ENCODE results near the gene LYSMD1.
"Not testable (repeated sequence)": the region's sequence is repeated elsewhere in the genome, so short reads cannot be mapped to it uniquely, and the experiment has no call there.

LYSMD1 gene

DNA sequence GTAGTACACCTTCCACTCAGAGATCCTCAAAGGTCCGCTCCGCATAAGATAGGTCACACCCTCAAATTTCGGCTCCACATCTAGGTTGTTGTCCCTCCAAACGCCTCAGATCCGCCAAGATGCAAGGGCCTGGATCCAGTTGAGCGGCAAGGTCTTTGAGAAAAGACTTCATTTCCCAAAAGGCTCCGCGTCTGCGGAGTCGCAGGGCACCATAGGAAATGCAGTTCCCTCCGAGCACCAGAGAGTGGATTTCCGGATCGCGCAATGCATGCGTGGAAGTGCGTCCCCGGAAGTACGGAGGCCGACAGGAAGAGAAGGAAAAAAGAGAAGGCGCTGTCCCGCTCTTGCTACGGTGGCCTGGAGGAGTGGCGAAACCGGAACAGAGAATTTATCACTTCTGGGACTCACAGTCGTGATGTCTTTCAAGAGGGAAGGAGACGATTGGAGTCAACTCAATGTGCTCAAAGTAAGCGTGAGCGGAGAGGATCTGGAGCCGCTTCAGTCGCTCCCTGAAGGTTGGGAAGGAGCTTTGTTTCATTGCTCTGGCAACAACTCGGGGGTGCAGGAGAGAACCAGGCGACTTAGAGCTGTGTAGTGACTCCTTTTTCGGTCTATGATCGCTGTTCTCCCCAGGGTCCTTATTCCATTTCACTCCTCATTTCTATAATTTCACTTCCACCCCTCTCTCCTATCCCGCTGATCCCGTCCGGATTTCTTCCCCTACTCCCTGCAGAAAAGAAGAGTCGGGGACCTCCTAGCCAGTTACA lies at the start of gene LYSMD1, which contains the start of gene SCNM1:
Gene LYSMD1, minus strand, starts transcription at position 165 of the 767 bp plus-strand sequence. CDS start 644 bp downstream, outside the sequence.
Gene SCNM1, plus strand, starts transcription at position 407 of the 767 bp plus-strand sequence. Its CDS starts 9 bp downstream, at position 416.
- peaks cover 14% of the 10 kb centered on the region for H3K36me3 ChIP-seq (ENCODE audit: control insufficient read depth, insufficient read depth, low read length)
- peak within 1 kb of the TSS; percentile 95 for H3K27ac ChIP-seq (ENCODE audit: low read depth, low read length)
- peaks cover 8% of the 10 kb centered on the region for H3K4me1 ChIP-seq (ENCODE audit: control insufficient read depth, insufficient read depth, low read length)
- H3K9ac ChIP-seq (ENCODE audit: low read length): peak within 1 kb of the TSS; percentile 95
- H3K4me3 ChIP-seq (ENCODE audit: low read length): peak within 1 kb of the TSS; percentile 97
- H3K27me3 ChIP-seq (ENCODE audit: control insufficient read depth, insufficient read depth, low read length): no peaks in the 10 kb centered on the region

GRCh38 chr1:151213560-151213959 lies 47.9 kb upstream of the LYSMD1 start:
- Histone ChIP-seq H3K27ac (ENCODE audit: low read depth, low read length) (no peak overlapping the region), H3K36me3 (ENCODE audit: control insufficient read depth, insufficient read depth, low read length) (no peaks in the 10 kb centered on the region)

GRCh38 chr1:151211972-151212705 lies 46.4 kb upstream of the LYSMD1 start:
- H3K9ac ChIP-seq (ENCODE audit: low read length): no peak overlapping the region
- H3K27me3 ChIP-seq (ENCODE audit: control insufficient read depth, insufficient read depth, low read length): no peaks in the 10 kb centered on the region
- H3K27ac ChIP-seq (ENCODE audit: low read depth, low read length): no peak overlapping the region
- H3K36me3 ChIP-seq (ENCODE audit: control insufficient read depth, insufficient read depth, low read length): no peaks in the 10 kb centered on the region
- no peak overlapping the region for H3K4me3 ChIP-seq (ENCODE audit: low read length)
- H3K4me1 ChIP-seq (ENCODE audit: control insufficient read depth, insufficient read depth, low read length): no peaks in the 10 kb centered on the region

More at GRCh38 chr1:151213560-151213959, 47.9 kb upstream of the LYSMD1 start:
- no peak overlapping the region for H3K9ac ChIP-seq (ENCODE audit: low read length)
- H3K4me3 ChIP-seq (ENCODE audit: low read length): no peak overlapping the region
- no peaks in the 10 kb centered on the region for H3K27me3 ChIP-seq (ENCODE audit: control insufficient read depth, insufficient read depth, low read length)
- H3K4me1 ChIP-seq (ENCODE audit: control insufficient read depth, insufficient read depth, low read length): no peaks in the 10 kb centered on the region

GRCh38 chr1:151210830-151211229 lies 45.1 kb upstream of the LYSMD1 start:
- Histone ChIP-seq H3K36me3 (ENCODE audit: control insufficient read depth, insufficient read depth, low read length) (no peaks in the 10 kb centered on the region), H3K27ac (ENCODE audit: low read depth, low read length) (no peak overlapping the region), H3K9ac (ENCODE audit: low read length) (no peak overlapping the region), H3K27me3 (ENCODE audit: control insufficient read depth, insufficient read depth, low read length) (no peaks in the 10 kb centered on the region), H3K4me1 (ENCODE audit: control insufficient read depth, insufficient read depth, low read length) (no peaks in the 10 kb centered on the region), H3K4me3 (ENCODE audit: low read length) (no peak overlapping the region)

DNA sequence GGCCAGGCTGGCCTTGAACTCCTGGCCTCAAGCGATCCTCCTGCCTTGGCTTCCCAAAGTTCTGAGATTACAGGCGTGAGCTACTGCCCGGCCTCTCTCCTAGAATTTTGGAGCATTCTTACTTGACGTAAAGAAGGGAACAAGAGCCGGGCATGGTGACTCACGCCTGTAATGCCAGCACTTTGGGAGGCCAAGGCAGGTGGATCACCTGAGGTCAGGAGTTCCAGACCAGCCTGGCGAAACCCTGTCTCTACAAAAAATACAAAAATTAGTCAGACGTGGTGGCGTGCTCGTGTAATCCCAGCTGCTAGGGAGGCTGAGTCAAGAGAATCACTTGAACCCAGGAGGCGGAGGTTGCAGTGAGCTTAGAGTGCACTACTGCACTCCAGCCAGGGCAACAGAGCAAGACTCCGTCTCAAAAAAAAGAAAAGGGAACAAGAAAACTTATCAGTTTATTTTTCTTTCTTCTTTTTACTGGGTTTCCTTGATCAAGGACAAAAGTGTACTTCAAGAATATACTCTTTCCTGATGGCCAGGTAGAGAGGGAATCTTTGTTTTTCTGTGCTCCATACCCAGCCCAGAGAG lies 39.8 kb upstream of the LYSMD1 start:
- not testable (repeated sequence) for H3K4me1 ChIP-seq (ENCODE audit: control insufficient read depth, insufficient read depth, low read length); H3K9ac ChIP-seq (ENCODE audit: low read length); H3K36me3 ChIP-seq (ENCODE audit: control insufficient read depth, insufficient read depth, low read length)

GRCh38 chr1:151199873-151200581 lies 34.3 kb upstream of the LYSMD1 start:
- Histone ChIP-seq H3K4me3 (ENCODE audit: low read length) (peak overlapping the region; percentile 88), H3K27ac (ENCODE audit: low read depth, low read length) (peak overlapping the region; percentile 89), H3K9ac (ENCODE audit: low read length) (peak overlapping the region; percentile 11), H3K4me1 (ENCODE audit: control insufficient read depth, insufficient read depth, low read length) (peaks cover 5% of the 10 kb centered on the region), H3K27me3 (ENCODE audit: control insufficient read depth, insufficient read depth, low read length) (no peaks in the 10 kb centered on the region), H3K36me3 (ENCODE audit: control insufficient read depth, insufficient read depth, low read length) (no peaks in the 10 kb centered on the region)

More for the DNA sequence above, 39.8 kb upstream of the LYSMD1 start:
- not testable (repeated sequence) for H3K27me3 ChIP-seq (ENCODE audit: control insufficient read depth, insufficient read depth, low read length); H3K4me3 ChIP-seq (ENCODE audit: low read length); H3K27ac ChIP-seq (ENCODE audit: low read depth, low read length)

GRCh38 chr1:151198254-151199127 lies 32.8 kb upstream of the LYSMD1 start, which contains the start of gene PIP5K1A:
Gene PIP5K1A (plus strand): TSS chr1:151198552. CDS start chr1:151198997, 445 bp downstream.
- Histone ChIP-seq H3K27me3 (ENCODE audit: control insufficient read depth, insufficient read depth, low read length) (no peaks in the 10 kb centered on the region), H3K36me3 (ENCODE audit: control insufficient read depth, insufficient read depth, low read length) (no peaks in the 10 kb centered on the region), H3K27ac (ENCODE audit: low read depth, low read length) (peak within 1 kb of the TSS; percentile 89), H3K4me3 (ENCODE audit: low read length) (peak within 1 kb of the TSS; percentile 88), H3K9ac (ENCODE audit: low read length) (peak within 1 kb of the TSS; percentile 43), H3K4me1 (ENCODE audit: control insufficient read depth, insufficient read depth, low read length) (peaks cover 5% of the 10 kb centered on the region)

DNA sequence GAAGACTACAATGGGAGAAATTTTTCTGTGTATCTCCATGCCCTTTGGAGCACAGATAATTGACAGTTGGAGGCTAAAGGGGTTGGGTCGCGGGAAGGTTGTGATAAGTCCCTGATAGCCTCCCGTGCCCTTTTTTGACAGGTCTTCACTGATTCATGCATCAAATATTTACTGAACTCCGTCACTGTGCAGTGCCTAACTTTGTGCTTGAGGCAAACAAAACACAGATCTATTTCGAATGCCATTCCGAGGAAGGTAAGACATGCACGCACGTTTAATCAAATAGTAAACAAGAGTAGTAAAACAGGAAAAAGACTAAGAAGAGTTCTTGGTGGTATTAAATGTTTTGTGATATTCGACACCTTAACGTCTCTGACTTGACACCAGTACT lies 32.2 kb upstream of the LYSMD1 start:
- Histone ChIP-seq H3K36me3 (ENCODE audit: control insufficient read depth, insufficient read depth, low read length) (no peaks in the 10 kb centered on the region), H3K9ac (ENCODE audit: low read length) (no peak overlapping the region), H3K4me3 (ENCODE audit: low read length) (peak overlapping the region; percentile 88), H3K27ac (ENCODE audit: low read depth, low read length) (peak overlapping the region; percentile 82), H3K4me1 (ENCODE audit: control insufficient read depth, insufficient read depth, low read length) (peaks cover 5% of the 10 kb centered on the region), H3K27me3 (ENCODE audit: control insufficient read depth, insufficient read depth, low read length) (no peaks in the 10 kb centered on the region)

DNA sequence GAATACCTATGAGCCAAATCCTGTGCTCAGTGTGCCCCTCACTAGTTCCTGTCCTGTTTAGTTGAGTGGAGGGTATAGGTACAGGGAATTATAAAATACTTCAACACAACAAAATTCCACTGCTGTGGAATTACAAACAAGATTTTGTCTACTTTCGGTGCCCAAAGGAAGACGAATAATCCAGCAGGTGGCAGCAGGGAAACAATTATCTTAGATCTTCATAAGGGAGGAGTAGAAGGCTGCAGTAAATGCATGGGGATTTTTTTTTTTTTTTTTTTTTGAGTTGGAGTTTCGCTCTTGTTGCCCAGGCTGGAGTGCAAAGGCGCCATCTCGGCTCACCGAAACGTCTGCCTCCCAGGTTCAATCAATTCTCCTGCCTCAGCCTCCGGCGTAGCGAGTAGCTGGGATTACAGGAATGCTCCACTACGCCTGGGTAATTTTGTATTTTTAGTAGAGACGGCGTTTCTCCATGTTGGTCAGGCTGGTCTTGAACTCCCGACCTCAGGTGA lies 30.6 kb upstream of the LYSMD1 start:
- Histone ChIP-seq H3K27me3 (ENCODE audit: control insufficient read depth, insufficient read depth, low read length) (no peaks in the 10 kb centered on the region), H3K27ac (ENCODE audit: low read depth, low read length) (no peak overlapping the region), H3K4me3 (ENCODE audit: low read length) (peak overlapping the region; percentile 52), H3K36me3 (ENCODE audit: control insufficient read depth, insufficient read depth, low read length) (no peaks in the 10 kb centered on the region), H3K9ac (ENCODE audit: low read length) (no peak overlapping the region), H3K4me1 (ENCODE audit: control insufficient read depth, insufficient read depth, low read length) (peaks cover 5% of the 10 kb centered on the region)

DNA sequence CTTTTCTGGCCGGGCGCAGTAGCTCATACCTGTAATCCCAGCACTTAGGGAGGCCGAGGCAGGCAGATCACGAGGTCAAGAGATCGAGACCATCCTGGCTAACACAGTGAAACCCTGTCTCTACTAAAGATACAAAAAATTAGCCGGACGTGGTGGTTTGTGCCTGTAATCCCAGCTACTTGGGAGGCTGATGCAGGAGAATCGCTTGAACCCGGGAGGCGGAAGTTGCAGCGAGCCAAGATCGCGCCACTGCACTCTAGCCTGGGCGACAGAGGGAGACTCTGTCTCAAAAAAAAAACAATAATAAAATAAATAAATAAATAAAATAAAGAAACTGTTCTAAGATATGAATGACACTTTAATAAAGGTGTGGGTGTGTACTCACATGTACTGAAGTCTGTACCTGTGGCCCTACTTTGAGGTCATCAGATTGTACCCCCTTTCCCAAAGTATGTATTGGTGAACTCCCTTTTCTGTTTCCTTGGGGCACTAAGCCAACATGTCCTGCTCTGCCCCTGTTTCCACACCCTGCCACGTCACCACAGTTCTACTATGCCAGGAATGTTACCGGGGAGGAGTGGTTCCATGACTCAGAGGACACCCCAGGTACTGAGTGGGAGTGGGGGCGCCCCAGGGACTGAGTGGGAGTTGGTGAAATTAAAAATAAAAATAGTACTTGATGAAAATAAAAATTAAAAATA lies 29.3 kb upstream of the LYSMD1 start:
- not testable (repeated sequence) for H3K4me1 ChIP-seq (ENCODE audit: control insufficient read depth, insufficient read depth, low read length)

DNA sequence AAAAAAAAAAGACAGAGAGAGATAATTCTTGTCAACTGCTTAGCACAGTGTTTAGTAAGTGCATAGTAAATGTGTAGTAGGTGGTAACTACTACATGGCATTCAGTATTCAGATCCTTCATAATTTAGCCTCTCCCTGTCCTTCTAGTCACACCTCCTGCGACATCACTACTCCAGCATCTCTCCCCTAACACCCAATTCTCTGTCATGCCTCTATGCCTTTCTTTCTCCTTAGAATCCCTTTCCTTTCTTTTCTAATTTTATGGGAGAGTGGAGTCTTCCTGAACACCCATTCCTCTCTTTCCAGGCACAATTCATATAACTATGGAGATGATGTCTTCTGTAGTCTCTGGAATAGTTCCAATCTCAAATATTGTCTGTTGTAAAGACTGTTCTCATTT lies 28.2 kb upstream of the LYSMD1 start:
- H3K36me3 ChIP-seq (ENCODE audit: control insufficient read depth, insufficient read depth, low read length): no peaks in the 10 kb centered on the region
- H3K4me1 ChIP-seq (ENCODE audit: control insufficient read depth, insufficient read depth, low read length): peaks cover 10% of the 10 kb centered on the region
- H3K9ac ChIP-seq (ENCODE audit: low read length): no peak overlapping the region
- no peak overlapping the region for H3K4me3 ChIP-seq (ENCODE audit: low read length)
- H3K27me3 ChIP-seq (ENCODE audit: control insufficient read depth, insufficient read depth, low read length): no peaks in the 10 kb centered on the region
- H3K27ac ChIP-seq (ENCODE audit: low read depth, low read length): no peak overlapping the region

More for the DNA sequence above, 29.3 kb upstream of the LYSMD1 start:
- H3K27ac ChIP-seq (ENCODE audit: low read depth, low read length); H3K4me3 ChIP-seq (ENCODE audit: low read length); H3K9ac ChIP-seq (ENCODE audit: low read length); H3K27me3 ChIP-seq (ENCODE audit: control insufficient read depth, insufficient read depth, low read length); H3K36me3 ChIP-seq (ENCODE audit: control insufficient read depth, insufficient read depth, low read length): not testable (repeated sequence)

Data from rectal smooth muscle tissue (tissue), 1 donor.